Breast epithelium (tissue), 4 donors: ENCODE results near the gene EPHA2. TPM values are rescaled to one million over a fixed set of nuclear protein-coding genes. Genes with fewer than 3 reads are reported as not detected.
A peak's percentile ranks its signal among the peaks of the same experiment; 100 is the strongest.
"Not testable (repeated sequence)": the region's sequence is repeated elsewhere in the genome, so short reads cannot be mapped to it uniquely, and the experiment has no call there.

ENCODE experiments used
- DNase-seq, 2 donors: peaks; one replicate each; pipeline ENCODE4 v3.0.0-alpha.2; 2019; ENCODE audit warnings: low spot score in 2 of 2
- H3K27ac ChIP-seq, 2 donors: fragments of 200-600 bp; sonication (generic) in 1 of 2; one replicate each; pipeline ENCODE4 v1.5.1; 2016 to 2019; ENCODE audit warnings: mild to moderate bottlenecking in 1 of 2
- H3K27me3 ChIP-seq, 2 donors: fragments of 200-600 bp; sonication (generic) in 1 of 2; one replicate each; pipeline versions ENCODE4 v1.5.1 to v1.6.0; 2017 to 2019; ENCODE audit warnings: control low read depth in 1 of 2, mild to moderate bottlenecking in 1 of 2
- H3K36me3 ChIP-seq: fragments of 200-600 bp; one replicate; pipeline ENCODE4 v1.5.1; 2019
- H3K4me1 ChIP-seq, 2 donors: fragments of 200-600 bp; sonication (generic); one replicate each; pipeline ENCODE4 v1.5.1; 2016 to 2019; ENCODE audit warnings: control low read depth in 1 of 2
- H3K4me3 ChIP-seq, 3 donors: fragments of 200-600 bp; sonication (generic); 1 replicate in 2 of 3; 2 replicates in 1 of 3; pipeline ENCODE4 v1.5.1; 2016 to 2019; ENCODE audit warnings: mild to moderate bottlenecking in 3 of 3, moderate library complexity in 2 of 3
- H3K9me3 ChIP-seq, 2 donors: fragments of 200-600 bp; sonication (generic) in 1 of 2; one replicate each; pipeline ENCODE4 v1.5.1; 2016 to 2019; ENCODE audit warnings: control low read depth in 1 of 2
- POLR2A ChIP-seq: fragments of 450-650 bp; IDR thresholded peaks from one replicate; pipeline ENCODE4 v1.6.1; 2016; ENCODE audit warnings: antibody characterized with exemption, mild to moderate bottlenecking, moderate library complexity
- POLR2AphosphoS5 ChIP-seq, 3 donors: sonication (generic); formaldehyde crosslinking; IDR thresholded peaks; one replicate each; pipeline ENCODE4 v1.6.1; 2017; ENCODE audit warnings: antibody characterized with exemption in 3 of 3
- intact Hi-C: fragments of 100-400 bp; cut with DNase I; formaldehyde crosslinking; loops from one replicate; pipeline ENCODE4 v1.15.1; 2023; ENCODE audit warnings: low total_unique reads
- total RNA-seq, 3 donors: library from RNA; depleted of rRNA; stranded (reverse); fragments of >200 nt; gene quantifications; one replicate each; pipeline ENCODE4 v1.1.0, GENCODE V29; 2016
- TF ChIP-seq, protein P1 (sequence below), 3 donors: fragments of 450-650 bp; IDR thresholded peaks; one replicate each; pipeline ENCODE4 v1.5.1; 2016 to 2017; ENCODE audit warnings: antibody characterized with exemption in 3 of 3, mild to moderate bottlenecking in 3 of 3, moderate library complexity in 3 of 3

Gene EPHA2
- total RNA-seq, 3 donors from 2014 or later, result 5.8 to 18.4 (median 16.7) TPM

DNA sequence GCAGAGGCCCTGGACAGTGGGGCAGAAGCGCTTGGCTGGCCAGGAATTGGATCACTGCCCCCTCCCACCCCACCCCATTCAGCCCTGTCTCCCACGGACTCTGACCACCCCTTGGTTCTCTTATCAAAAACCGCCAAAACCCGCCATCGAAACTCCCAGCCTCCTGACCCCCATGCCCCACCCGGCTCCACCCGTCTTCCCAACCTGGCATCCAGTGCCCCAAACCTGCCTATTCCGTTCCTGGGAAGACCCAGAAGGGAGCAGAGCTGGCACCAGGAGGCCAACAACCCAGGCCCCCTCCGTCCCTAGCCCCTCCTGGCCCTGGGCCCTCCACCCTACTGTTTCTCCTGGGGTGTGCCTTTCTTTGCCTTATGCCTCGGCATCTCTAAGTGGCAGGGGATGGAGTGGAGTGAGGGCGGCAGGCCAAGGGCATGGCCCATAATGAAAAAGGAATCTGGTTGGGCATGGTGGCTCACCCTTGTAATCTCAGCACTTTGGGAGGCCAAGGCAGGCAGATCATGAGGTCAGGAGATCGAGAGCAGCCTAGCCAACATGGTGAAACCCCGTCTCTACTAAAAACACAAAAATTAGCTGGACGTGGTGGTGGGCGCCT is 16.5 kb upstream of the EPHA2 start:
- Histone ChIP-seq H3K27me3 (no peaks in the 10 kb centered on the region), H3K36me3 (no peaks in the 10 kb centered on the region), H3K4me1 (peaks cover 16 to 44% of the 10 kb centered on the region in 2 donors), H3K4me3 (no peak overlapping the region), H3K9me3 (no peaks in the 10 kb centered on the region), H3K27ac (peak overlapping the region in 1 of 2 donors; percentile 95)
- intact Hi-C loops, result no loop called here
- TF ChIP-seq POLR2A (no peak), POLR2AphosphoS5 (IDR thresholded peaks at IDR 0.05) (no peak)
- TF ChIP-seq, protein P1, sequence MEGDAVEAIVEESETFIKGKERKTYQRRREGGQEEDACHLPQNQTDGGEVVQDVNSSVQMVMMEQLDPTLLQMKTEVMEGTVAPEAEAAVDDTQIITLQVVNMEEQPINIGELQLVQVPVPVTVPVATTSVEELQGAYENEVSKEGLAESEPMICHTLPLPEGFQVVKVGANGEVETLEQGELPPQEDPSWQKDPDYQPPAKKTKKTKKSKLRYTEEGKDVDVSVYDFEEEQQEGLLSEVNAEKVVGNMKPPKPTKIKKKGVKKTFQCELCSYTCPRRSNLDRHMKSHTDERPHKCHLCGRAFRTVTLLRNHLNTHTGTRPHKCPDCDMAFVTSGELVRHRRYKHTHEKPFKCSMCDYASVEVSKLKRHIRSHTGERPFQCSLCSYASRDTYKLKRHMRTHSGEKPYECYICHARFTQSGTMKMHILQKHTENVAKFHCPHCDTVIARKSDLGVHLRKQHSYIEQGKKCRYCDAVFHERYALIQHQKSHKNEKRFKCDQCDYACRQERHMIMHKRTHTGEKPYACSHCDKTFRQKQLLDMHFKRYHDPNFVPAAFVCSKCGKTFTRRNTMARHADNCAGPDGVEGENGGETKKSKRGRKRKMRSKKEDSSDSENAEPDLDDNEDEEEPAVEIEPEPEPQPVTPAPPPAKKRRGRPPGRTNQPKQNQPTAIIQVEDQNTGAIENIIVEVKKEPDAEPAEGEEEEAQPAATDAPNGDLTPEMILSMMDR (IDR thresholded peaks at IDR 0.05), result no peak
- no peak for DNase-seq

DNA sequence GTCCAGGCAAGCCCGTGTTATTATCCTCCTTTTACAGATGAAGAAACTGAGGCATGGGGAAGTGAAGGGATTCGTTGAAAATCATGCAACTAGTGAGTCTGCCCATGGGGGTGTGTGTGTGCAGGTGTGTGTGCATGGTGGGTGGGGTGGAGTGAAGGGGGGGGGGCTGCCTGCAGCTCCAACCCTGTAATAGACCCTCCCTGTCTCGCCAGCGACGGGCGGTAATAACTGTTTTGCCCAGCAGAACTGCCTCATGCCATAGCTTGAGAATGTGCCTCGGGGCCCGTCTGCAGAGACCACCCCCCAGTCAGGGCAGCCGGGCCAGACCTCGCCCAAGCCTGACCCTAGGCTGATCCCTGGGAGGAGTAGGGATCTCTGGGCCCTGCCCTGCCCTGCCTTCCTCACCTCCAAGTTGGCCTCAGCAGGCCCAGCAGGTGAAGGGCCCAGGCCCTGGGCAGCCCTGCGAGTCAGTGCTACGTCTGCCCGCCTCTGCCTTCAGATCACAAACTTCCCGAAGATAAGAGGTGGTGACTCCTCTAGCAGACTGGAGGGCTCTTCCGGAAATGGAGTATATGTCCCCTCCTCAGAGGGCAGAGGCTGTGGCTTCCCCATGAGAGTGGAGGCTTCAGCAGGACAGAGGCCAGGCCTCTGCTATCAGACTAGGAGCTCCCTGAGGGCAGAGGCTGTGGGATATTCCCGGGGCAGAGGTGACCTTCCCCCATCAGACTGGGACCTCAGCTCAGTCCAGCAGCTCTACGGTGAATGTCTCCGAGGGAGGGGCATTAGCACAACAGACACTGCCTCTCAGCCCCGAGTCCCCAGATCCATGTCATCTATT is 15.7 kb upstream of the EPHA2 start:
- intact Hi-C loops, result no loop called here
- Histone ChIP-seq H3K27ac (no peak overlapping the region), H3K36me3 (no peaks in the 10 kb centered on the region), H3K9me3 (no peaks in the 10 kb centered on the region), H3K27me3 (no peaks in the 10 kb centered on the region), H3K4me3 (no peak overlapping the region), H3K4me1 (peaks cover 12 to 36% of the 10 kb centered on the region in 2 donors)
- no peak for DNase-seq
- TF ChIP-seq POLR2AphosphoS5 (IDR thresholded peaks at IDR 0.05), result no peak

- Histone ChIP-seq H3K4me3 (no peak overlapping the region), H3K36me3 (no peaks in the 10 kb centered on the region), H3K9me3 (no peaks in the 10 kb centered on the region), H3K4me1 (peaks cover 4 to 23% of the 10 kb centered on the region in 2 donors), H3K27ac (no peak overlapping the region), H3K27me3 (no peaks in the 10 kb centered on the region)
- intact Hi-C loops, result no loop called here
- TF ChIP-seq, protein P1 (IDR thresholded peaks at IDR 0.05), result no peak
- TF ChIP-seq POLR2A (no peak), POLR2AphosphoS5 (IDR thresholded peaks at IDR 0.05) (no peak)
- no peak for DNase-seq
Measured at GRCh38 chr1:16170283-16170673, 14.4 kb upstream of the EPHA2 start.

- no peak for TF ChIP-seq POLR2AphosphoS5 (IDR thresholded peaks at IDR 0.05)
- Histone ChIP-seq H3K4me1 (peaks cover 0 to 9% of the 10 kb centered on the region in 2 donors), H3K9me3 (no peaks in the 10 kb centered on the region), H3K36me3 (no peaks in the 10 kb centered on the region), H3K27ac (no peak overlapping the region), H3K27me3 (no peaks in the 10 kb centered on the region), H3K4me3 (no peak overlapping the region)
- DNase-seq, result no peak
- intact Hi-C loops, result no loop called here
Measured at GRCh38 chr1:16168622-16169360, 12.9 kb upstream of the EPHA2 start.

- peak overlapping the region in 1 of 2 donors; percentile 87 for H3K27ac ChIP-seq
- H3K36me3 ChIP-seq, H3K4me1 ChIP-seq, H3K9me3 ChIP-seq, intact Hi-C loops, H3K27me3 ChIP-seq, DNase-seq: not testable (repeated sequence)
- peak overlapping the region; percentile 29 to 74 (median 57) for H3K4me3 ChIP-seq
Measured at GRCh38 chr1:16168144-16168495, 12.3 kb upstream of the EPHA2 start.

DNA sequence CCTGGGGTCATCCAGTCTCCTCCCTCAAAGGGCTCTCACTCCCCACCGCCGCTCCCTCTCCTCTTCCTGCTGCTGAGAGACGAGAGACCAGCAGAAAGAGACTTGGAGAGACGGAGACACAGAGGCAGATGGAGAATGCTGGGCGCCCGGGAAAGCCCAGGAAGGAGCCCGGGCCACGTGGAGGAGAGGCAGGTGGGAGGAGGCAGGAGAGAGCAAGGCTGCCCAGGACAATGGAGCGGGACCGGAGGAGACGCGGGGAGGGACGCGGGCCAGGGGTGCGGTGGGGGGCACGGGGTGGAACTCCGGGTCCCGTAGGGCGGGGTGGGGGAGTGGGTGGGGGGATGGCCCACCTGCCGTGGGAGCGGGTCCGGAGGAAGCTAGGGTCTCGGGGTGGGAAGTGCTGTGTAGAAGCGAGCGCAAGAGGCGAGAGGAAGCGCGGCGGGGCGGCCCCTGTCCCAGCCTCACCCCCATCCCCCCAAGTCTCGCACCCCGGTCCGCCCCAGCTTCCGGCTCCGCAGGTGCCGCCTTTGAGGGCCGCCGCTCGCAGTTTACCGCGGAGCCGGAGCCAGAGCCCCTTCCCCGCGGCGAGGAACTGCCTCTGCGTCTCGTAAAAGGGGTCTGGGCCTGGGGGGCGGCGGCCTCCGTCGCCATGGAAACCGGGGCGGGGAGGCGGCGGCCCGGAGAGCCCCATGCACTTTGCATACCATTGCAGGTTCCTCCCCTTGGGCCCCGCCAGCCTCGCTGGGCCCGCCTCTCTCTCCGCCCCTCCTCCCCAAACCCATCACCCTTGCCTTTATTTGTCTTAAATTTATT is 11.7 kb upstream of the EPHA2 start:
- Histone ChIP-seq H3K4me3 (peak overlapping the region; percentile 29 to 74 (median 57)), H3K27me3 (no peaks in the 10 kb centered on the region), H3K27ac (peak overlapping the region; percentile 76 to 87), H3K36me3 (no peaks in the 10 kb centered on the region), H3K9me3 (no peaks in the 10 kb centered on the region), H3K4me1 (peaks cover 0 to 6% of the 10 kb centered on the region in 2 donors)
- intact Hi-C loops, result no loop called here
- TF ChIP-seq, protein P1 (IDR thresholded peaks at IDR 0.05), result no peak
- no peak for TF ChIP-seq POLR2A
- TF ChIP-seq POLR2AphosphoS5 (IDR thresholded peaks at IDR 0.05), result no peak
- DNase-seq, result no peak
